HL-60/S4 (cell line): ENCODE data around the gene UNK.

Experiments
- in situ Hi-C: fragments of 300-500 bp; cut with MboI; formaldehyde crosslinking; loops from 2 replicates; pipeline ENCODE4 v1.14.3; 2022; ENCODE audit warnings: low sequenced_read_pairs

Gene UNK

DNA sequence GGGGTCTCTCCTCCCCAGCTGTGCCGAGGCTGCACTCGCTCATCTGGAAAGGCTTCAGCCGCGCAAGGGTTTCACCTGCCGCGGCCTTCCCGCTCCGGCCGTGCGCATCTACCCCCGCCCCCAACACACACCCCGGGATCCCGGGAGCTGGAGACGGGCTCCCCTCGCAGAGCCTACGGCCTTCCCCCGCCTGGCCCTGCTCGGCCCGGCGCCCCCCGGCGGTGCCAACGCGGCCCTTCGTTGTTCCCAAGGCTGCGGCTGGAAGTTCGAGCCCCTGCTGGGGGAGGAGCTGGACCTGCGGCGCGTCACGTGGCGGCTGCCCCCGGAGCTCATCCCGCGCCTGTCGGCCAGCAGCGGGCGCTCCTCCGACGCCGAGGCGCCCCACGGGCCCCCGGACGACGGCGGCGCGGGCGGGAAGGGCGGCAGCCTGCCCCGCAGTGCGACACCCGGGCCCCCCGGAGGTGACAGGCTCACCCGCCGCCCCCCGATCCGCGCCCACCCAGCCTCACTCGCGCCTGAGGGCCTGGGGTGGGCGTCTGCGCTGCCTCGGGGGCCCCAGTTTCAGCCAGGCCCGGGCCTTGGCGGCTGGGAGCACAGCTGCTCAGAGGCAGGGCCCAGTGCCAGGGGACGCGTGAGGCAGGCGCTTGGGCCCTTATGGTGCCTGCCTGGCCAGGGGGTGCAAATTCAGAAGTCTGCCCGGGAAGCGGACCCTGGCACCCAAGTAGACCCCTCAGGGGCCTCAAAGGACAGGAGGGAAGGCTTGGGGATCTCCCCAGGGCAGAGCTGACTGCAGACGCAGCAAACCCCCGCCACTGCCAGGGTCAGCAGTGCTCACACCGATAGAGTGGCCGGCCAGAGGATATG is 30.9 kb upstream of the UNK start:
- in situ Hi-C loops = loop anchor here (25.0 kb wide), 1 partner anchor 259 kb away; the partner anchor contains the start of gene CDK3

- in situ Hi-C loops = loop anchor here (25.0 kb wide), 1 partner anchor 258 kb away; the partner anchor contains the start of gene CDK3
Observed at GRCh38 chr17:75754378-75755204, 30.0 kb upstream of the UNK start.

GRCh38 chr17:75755205-75755901 is 29.3 kb upstream of the UNK start:
- in situ Hi-C loops = loop anchor here (25.0 kb wide), 1 partner anchor 257 kb away; the partner anchor contains the start of gene CDK3

- in situ Hi-C loops = loop anchor here (25.0 kb wide), 1 partner anchor 256 kb away; the partner anchor contains the start of gene CDK3
Observed at GRCh38 chr17:75755990-75756389, 28.6 kb upstream of the UNK start.

DNA sequence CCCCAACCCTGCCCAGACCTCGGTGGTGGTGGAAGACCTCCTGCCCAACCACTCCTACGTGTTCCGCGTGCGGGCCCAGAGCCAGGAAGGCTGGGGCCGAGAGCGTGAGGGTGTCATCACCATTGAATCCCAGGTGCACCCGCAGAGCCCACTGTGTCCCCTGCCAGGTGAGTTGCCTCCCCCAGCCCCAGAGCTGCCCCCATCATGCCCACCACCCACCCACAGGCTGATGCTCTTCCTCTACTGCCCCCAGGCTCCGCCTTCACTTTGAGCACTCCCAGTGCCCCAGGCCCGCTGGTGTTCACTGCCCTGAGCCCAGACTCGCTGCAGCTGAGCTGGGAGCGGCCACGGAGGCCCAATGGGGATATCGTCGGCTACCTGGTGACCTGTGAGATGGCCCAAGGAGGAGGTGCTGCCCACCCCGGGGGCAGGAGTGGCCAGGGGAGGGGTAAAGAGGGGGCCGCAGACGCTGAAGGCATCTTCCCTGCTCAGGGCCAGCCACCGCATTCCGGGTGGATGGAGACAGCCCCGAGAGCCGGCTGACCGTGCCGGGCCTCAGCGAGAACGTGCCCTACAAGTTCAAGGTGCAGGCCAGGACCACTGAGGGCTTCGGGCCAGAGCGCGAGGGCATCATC is 28.0 kb upstream of the UNK start:
- in situ Hi-C loops = loop anchor here (25.0 kb wide), 1 partner anchor 256 kb away; the partner anchor contains the start of gene CDK3

DNA sequence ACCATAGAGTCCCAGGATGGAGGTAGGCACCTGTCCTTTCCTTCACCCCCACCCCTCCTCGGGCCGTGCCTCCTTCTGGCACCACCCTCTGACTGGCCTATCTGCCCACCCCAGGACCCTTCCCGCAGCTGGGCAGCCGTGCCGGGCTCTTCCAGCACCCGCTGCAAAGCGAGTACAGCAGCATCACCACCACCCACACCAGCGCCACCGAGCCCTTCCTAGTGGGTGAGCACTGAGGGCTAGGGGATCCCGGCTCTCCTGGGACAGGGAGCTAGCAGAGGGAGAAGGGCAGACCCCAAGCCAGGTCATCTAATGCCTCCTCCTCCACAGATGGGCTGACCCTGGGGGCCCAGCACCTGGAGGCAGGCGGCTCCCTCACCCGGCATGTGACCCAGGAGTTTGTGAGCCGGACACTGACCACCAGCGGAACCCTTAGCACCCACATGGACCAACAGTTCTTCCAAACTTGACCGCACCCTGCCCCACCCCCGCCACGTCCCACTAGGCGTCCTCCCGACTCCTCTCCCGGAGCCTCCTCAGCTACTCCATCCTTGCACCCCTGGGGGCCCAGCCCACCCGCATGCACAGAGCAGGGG is 27.4 kb upstream of the UNK start:
- in situ Hi-C loops = loop anchor here (25.0 kb wide), 1 partner anchor 255 kb away; the partner anchor contains the start of gene CDK3

DNA sequence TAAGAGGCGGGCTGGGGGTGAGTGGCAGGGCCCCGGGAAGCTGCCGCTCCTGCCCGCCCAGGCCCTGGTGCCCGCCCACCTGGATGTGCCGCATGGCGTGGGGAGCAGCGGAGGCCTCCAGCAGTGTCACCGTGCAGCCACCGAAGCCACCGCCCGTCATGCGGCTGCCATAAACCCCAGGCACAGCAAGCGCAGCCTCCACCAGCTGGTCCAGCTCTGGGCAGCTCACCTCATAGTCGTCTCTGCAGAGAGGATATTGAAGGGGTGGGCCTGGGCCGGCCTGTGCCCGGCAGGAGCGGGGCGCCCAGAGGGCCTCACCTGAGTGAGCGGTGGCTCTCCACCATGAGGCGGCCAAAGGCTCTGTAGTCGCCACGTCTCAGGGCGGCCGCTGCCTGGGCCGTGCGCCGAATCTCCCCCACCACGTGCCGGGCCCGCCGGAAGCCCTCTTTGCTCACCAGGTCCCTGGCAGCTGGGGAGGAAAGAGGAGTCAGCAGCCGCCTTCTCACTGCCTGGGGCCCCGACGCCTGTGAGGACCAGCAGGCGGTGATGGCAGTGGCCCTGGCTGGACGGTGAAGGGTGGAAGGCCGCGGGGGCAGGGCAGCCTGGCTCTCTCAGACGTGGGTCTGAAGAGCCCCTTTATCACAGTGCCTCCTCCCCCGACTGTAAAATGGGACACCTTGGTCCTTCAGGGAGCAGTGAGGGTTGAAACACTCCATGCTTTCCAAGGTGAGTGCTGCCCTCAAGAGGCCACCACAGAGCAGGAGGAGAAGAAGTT is 26.3 kb upstream of the UNK start:
- in situ Hi-C loops = loop anchor here (25.0 kb wide), 1 partner anchor 254 kb away; the partner anchor contains the start of gene CDK3

DNA sequence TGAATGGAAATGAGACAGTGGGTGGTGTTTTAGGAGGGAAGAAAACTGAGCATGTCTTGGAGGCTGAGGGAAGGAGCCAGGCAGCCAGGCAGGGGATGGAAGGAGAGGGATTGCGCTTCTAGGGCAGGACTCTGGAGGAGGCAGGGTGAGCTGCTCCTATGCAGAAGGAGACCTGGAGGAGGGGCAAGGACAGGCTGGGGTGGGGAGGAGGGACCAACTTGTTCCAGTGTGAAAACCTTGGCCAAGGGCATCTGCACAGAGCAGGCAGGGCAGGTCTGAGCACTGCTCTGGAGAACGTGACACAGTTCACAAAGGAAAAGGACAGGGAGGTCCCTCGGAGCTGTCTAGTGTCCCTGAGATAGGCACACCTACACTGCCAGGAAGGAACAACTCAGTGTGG is 25.1 kb upstream of the UNK start:
- in situ Hi-C loops = loop anchor here (25.0 kb wide), 1 partner anchor 253 kb away; the partner anchor contains the start of gene CDK3

DNA sequence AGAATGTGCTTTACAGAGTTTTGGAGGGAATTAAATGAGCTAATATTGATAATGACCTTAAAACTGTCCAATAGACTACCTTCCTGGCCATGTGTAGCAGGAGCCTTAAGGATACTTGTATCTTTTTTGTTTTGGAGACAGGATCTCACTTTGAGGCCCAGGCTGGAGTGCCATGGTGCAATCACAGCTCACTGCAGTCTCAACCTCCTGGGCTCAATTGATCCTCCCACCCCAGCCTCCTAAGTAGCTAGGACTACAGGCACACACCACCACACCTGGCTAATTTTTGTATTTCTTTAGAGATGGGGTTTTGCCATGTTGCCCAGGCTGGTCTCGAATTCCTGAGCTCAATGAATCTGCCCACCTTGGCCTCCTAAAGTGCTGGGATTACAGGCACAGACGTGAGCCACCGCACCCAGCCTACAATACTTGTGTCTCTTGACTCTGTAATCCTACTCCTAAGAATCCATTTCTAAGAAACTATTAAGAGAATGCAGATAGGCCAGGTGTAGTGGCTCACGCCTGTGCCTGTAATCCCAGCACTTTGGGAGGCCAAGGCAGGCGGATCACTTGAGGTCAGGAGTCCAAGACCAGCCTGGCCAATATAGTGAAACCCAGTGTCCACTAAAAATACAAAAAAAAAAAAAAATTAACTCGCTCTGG is 24.5 kb upstream of the UNK start:
- in situ Hi-C loops = loop anchor here (25.0 kb wide), 1 partner anchor 252 kb away; the partner anchor contains the start of gene CDK3

GRCh38 chr17:75762513-75763268 is 21.9 kb upstream of the UNK start:
- in situ Hi-C loops = loop anchor here (25.0 kb wide), 1 partner anchor 250 kb away; the partner anchor contains the start of gene CDK3

DNA sequence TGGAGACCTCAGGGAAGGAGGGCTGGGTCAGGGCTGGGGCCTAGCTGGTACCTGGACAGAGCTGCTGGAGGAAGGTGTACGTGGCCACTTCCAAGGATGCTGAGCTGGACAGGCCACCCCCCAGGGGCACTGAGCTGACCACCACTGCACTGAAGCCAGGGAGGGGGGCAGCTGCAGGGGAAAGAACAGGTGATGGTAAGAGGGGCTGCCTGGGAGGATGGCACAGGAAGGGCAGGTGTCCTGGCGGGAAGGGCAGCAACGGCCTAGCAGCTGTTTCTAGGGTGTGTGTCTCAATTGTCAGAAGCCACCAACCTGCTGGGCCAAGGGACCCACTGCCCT is 21.4 kb upstream of the UNK start:
- in situ Hi-C loops = loop anchor here (25.0 kb wide), 1 partner anchor 249 kb away; the partner anchor contains the start of gene CDK3

- in situ Hi-C loops = loop anchor here (25.0 kb wide), 1 partner anchor 248 kb away; the partner anchor contains the start of gene CDK3
Observed at GRCh38 chr17:75763613-75764416, 20.8 kb upstream of the UNK start.

- in situ Hi-C loops = loop anchor here (25.0 kb wide), 1 partner anchor 248 kb away; the partner anchor contains the start of gene CDK3
Observed at GRCh38 chr17:75764417-75764710, 20.2 kb upstream of the UNK start.

DNA sequence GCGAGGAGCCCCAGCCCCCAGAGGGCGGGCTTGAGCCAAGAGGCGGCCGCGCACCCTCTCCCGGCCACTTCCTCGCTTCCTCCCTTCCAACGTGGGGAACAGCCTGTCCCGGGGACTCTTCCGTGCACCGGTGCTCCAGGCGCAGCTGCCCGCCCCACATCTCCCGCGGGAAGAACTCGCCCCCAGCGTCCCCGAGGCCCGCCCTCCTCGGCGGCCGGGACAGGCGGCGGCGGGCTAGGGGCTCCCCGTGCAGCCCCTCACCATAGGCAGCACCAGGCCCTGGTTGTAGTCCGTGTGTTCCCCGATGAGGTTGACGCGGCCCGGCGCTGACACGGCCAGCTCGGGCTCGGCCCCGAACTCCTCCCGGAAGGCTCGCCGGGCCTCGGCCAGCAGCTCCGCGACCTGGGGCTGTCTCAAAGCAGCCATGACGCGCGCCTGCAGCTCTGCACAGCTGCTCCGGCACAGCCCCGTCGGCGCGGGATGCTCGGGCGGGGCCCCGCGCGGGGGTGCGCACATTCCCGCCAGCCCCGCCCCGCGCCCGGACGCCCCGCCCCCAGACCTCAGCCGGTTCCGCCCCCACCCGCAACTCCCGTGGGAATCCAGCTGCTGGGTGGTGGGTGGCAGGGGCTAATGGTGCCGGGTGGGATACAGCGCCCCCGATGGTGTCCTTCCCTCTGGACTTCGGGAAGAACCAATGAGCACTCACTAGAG is 19.7 kb upstream of the UNK start, which contains the start of gene GALK1:
TSS of gene GALK1 (minus strand) at position 482 of the 711 bp plus-strand sequence. CDS start at position 426, 56 bp downstream.
- in situ Hi-C loops = loop anchor here (25.0 kb wide), 1 partner anchor 247 kb away; the partner anchor contains the start of gene CDK3

DNA sequence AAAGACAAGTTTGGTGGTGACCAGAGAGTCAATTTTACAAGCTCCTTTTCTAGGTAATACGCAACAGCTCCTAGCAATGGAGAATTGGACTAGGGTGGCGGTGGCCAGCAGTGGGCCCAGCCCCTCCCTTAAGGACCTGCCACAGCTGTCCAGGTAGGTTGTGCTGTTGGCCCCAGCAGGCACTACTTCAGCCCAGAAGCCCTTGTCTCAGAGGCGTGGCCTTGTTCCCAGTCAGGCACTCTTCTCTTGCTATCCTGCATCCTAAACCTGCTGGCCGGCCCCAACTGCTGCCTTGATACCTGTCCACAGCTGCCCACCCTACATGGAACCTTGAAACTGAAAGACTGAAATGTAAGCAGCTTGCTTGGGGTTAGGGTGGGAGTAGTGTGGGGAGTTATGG is 18.6 kb upstream of the UNK start:
- in situ Hi-C loops = loop anchor here (25.0 kb wide), 1 partner anchor 246 kb away; the partner anchor contains the start of gene CDK3

DNA sequence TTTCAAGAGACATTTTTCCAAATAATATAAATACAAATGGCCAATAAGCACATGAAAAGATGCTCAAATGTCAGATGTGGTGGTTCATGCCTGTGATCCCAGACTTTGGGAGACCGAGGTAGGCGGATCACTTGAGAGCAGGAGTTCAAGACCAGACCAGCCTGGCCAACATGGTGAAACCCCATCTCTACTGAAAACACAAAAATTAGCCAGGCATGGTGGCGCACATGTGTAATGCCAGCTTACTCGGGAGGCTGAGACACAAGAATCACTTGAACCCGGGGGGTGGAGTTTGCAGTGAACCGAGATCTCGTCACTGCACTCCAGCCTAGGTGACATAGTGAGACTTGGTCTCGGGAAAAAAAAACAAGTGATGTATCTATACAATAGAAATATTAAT is 16.7 kb upstream of the UNK start:
- in situ Hi-C loops = loop anchor here (25.0 kb wide), 1 partner anchor 244 kb away; the partner anchor contains the start of gene CDK3
